GM23248 (cell line): ENCODE results near the gene ARL17B. TPM values are rescaled to one million over a fixed set of nuclear protein-coding genes. Genes with fewer than 3 reads are reported as not detected.
"Not testable (repeated sequence)": the region's sequence is repeated elsewhere in the genome, so short reads cannot be mapped to it uniquely, and the experiment has no call there.

Source experiments
- DNase-seq: peaks from one replicate; pipeline ENCODE4 v3.0.0-alpha.2; 2015
- H2AFZ ChIP-seq: fragments of 200-600 bp; sonication (generic); 2 replicates; pipeline ENCODE4 v1.6.1; 2016; ENCODE audit warnings: antibody characterized with exemption
- H3F3A ChIP-seq: fragments of 200-600 bp; sonication (generic); 2 replicates; pipeline ENCODE4 v1.6.1; 2016; ENCODE audit warnings: mild to moderate bottlenecking, antibody characterized with exemption, mixed run types; ENCODE audit not compliant: insufficient read depth
- H3K27ac ChIP-seq: fragments of 200-600 bp; sonication (generic); 2 replicates; pipeline ENCODE4 v1.5.1; 2016; ENCODE audit warnings: mild to moderate bottlenecking
- H3K27me3 ChIP-seq: fragments of 200-600 bp; sonication (generic); replicated peaks from 2 replicates; pipeline ENCODE4 v1.6.1; 2016; ENCODE audit warnings: mild to moderate bottlenecking; ENCODE audit not compliant: insufficient read depth
- H3K36me3 ChIP-seq: fragments of 200-600 bp; sonication (generic); 2 replicates; pipeline ENCODE4 v1.6.1; 2016; ENCODE audit warnings: low read depth, mild to moderate bottlenecking
- H3K4me1 ChIP-seq: fragments of 200-600 bp; sonication (generic); 2 replicates; pipeline ENCODE4 v1.6.1; 2016; ENCODE audit warnings: mild to moderate bottlenecking; ENCODE audit not compliant: insufficient read depth
- H3K4me2 ChIP-seq: fragments of 200-600 bp; sonication (generic); one replicate; pipeline ENCODE4 v1.6.1; 2016; ENCODE audit warnings: mild to moderate bottlenecking; ENCODE audit not compliant: unreplicated experiment
- H3K4me3 ChIP-seq: fragments of 200-600 bp; sonication (generic); 2 replicates; pipeline ENCODE4 v1.5.1; 2016; ENCODE audit warnings: mild to moderate bottlenecking
- H3K79me2 ChIP-seq: fragments of 200-600 bp; sonication (generic); 2 replicates; pipeline ENCODE4 v1.6.1; 2016; ENCODE audit warnings: mild to moderate bottlenecking; ENCODE audit not compliant: insufficient read depth
- H3K9ac ChIP-seq: fragments of 200-600 bp; sonication (generic); 2 replicates; pipeline ENCODE4 v1.6.1; 2016; ENCODE audit warnings: mild to moderate bottlenecking
- H3K9me2 ChIP-seq: fragments of 200-600 bp; sonication (generic); 2 replicates; pipeline ENCODE4 v1.6.1; 2016; ENCODE audit warnings: mixed run types, mild to moderate bottlenecking, moderate library complexity; ENCODE audit not compliant: insufficient read depth
- H3K9me3 ChIP-seq: fragments of 200-600 bp; sonication (generic); one replicate; pipeline ENCODE4 v1.6.1; 2017; ENCODE audit warnings: low read depth
- H4K20me1 ChIP-seq: fragments of 200-600 bp; sonication (generic); 2 replicates; pipeline ENCODE4 v1.6.0; 2016; ENCODE audit not compliant: insufficient read depth
- WGBS, 2 experiments: methylation state at CpG; one replicate each; pipeline ENCODE4 v1.1.6; 2015 to 2017; ENCODE audit warnings: low lambda C conversion rate in 2 of 2, low coverage in 1 of 2; ENCODE audit errors: missing lambda C conversion rate in 2 of 2; 5-methylcytosine and 5-hydroxymethylcytosine counted together
- in situ Hi-C: fragments of 300-500 bp; cut with MboI; formaldehyde crosslinking; loops from 2 replicates; pipeline ENCODE4 v1.15.0; 2020
- polyA plus RNA-seq: library from polyadenylated mRNA; unstranded; fragments of >200 nt; fragmentation: Nextera tagmentation; extraction: Ambion mirVana; gene quantifications from 2 replicates; pipeline ENCODE4 v1.2.1, GENCODE V29; 2016
- total RNA-seq: library from RNA; depleted of rRNA; stranded (reverse); fragments of >200 nt; shearing (Covaris generic); gene quantifications from 2 replicates; pipeline ENCODE4 v1.2.3, GENCODE V29; 2014

The ARL17B gene
- total and polyA plus RNA-seq, 2 experiments from 2014 or later = 2.6 to 14.4 TPM

DNA sequence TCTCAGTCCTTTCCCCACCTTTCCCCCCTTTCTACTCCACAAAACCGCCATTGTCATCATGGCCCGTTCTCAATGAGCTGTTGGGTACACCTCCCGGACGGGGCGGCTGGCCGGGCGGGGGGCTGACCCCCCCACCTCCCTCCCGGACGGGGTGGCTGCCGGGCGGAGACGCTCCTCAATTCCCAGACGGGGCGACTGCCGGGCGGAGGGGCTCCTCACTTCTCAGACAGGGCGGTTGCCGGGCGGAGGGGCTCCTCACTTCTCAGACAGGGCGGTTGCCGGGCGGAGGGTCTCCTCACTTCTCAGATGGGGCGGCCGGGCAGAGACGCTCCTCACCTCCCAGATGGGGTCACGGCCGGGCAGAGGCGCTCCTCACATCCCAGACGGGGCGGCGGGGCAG, 108.8 kb downstream of the ARL17B start:
- H3K4me3 ChIP-seq, H3K9me3 ChIP-seq, DNase-seq, H3K79me2 ChIP-seq, H3K4me2 ChIP-seq, H3K9me2 ChIP-seq, H3K36me3 ChIP-seq, H4K20me1 ChIP-seq, H2AFZ ChIP-seq, H3K4me1 ChIP-seq, H3K27me3 ChIP-seq, H3K9ac ChIP-seq, H3K27ac ChIP-seq, H3F3A ChIP-seq: not testable (repeated sequence)
- in situ Hi-C loops = loop anchor here (25.0 kb wide), 1 partner anchor 416 kb away; the partner anchor contains the start of gene SPPL2C
- WGBS, 2 experiments = 40 to 58% methylated on average over 2 to 3 of the region's 31 CpGs

- in situ Hi-C loops, H2AFZ ChIP-seq, H3F3A ChIP-seq, H4K20me1 ChIP-seq, H3K9me3 ChIP-seq, H3K4me3 ChIP-seq, H3K4me2 ChIP-seq, H3K36me3 ChIP-seq, H3K9me2 ChIP-seq, H3K9ac ChIP-seq, DNase-seq, H3K27ac ChIP-seq, H3K4me1 ChIP-seq, H3K79me2 ChIP-seq, H3K27me3 ChIP-seq: not testable (repeated sequence)
- WGBS, 2 experiments = 63 to 64% methylated on average over 3 of the region's 3 CpGs
Measured at GRCh38 chr17:46249153-46249552, 112.4 kb downstream of the ARL17B start.

DNA sequence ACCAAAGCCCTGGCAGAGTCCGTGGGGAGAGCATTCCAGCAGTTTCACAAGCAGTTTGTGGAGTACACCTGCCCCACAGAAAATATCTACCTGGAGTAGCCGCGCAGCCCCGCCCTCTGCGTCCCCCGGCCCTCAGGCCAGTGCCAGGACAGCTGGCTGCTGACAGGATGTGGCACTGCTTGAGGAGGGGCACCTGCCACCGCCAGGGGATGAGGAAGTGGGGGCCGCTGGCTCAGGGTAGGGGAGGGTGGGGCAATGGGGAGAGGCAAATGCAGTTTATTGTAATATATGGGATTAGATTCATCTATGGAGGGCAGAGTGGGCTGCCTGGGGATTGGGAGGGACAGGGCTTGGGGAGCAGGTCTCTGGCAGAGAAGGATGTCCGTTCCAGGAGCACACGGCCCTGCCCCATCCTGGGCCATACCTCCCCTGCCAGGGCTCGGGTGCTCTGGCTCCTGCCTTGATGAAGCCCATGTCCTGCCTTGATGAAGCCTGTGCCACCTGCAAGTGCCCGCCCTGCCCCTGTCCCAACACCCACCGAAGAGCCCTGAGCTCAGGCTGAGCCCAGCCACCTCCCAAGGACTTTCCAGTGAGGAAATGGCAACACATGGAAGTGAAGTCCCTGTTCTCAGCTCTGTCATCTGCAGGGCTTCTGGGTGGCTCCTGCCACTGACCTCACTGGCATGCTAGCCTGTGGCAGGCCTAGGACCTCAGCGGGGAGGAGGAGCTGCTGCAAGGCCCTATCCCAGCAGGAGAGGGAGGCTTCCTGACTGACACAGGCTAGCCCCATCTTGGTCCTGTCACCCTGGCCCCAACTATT, 116.4 kb downstream of the ARL17B start:
- H4K20me1 ChIP-seq, DNase-seq, H3K27me3 ChIP-seq, H3K9me2 ChIP-seq, H3K79me2 ChIP-seq, in situ Hi-C loops, H3F3A ChIP-seq, H3K4me1 ChIP-seq, H3K36me3 ChIP-seq, H3K9ac ChIP-seq, H2AFZ ChIP-seq, H3K27ac ChIP-seq, H3K4me2 ChIP-seq, H3K9me3 ChIP-seq, H3K4me3 ChIP-seq: not testable (repeated sequence)
- 69 to 81% methylated on average over 3 of the region's 14 CpGs for WGBS, 2 experiments

- DNase-seq, H3K9me2 ChIP-seq, H3K36me3 ChIP-seq, H3K4me3 ChIP-seq, in situ Hi-C loops, H3K79me2 ChIP-seq, H4K20me1 ChIP-seq, H3K27me3 ChIP-seq, H3K9ac ChIP-seq, H3K4me2 ChIP-seq, H3F3A ChIP-seq, H3K27ac ChIP-seq, H2AFZ ChIP-seq, H3K9me3 ChIP-seq, H3K4me1 ChIP-seq: not testable (repeated sequence)
- no CpG with 5 or more reads among the region's 27 CpGs for WGBS, 2 experiments
Measured at GRCh38 chr17:46244339-46244913, 117.1 kb downstream of the ARL17B start.

- H3K4me2 ChIP-seq, H3K9ac ChIP-seq, H3K27ac ChIP-seq, H3K36me3 ChIP-seq, in situ Hi-C loops, H3K9me2 ChIP-seq, H2AFZ ChIP-seq, H3K79me2 ChIP-seq, H3F3A ChIP-seq, H3K9me3 ChIP-seq, H3K27me3 ChIP-seq, H4K20me1 ChIP-seq, DNase-seq, H3K4me1 ChIP-seq, H3K4me3 ChIP-seq: not testable (repeated sequence)
- WGBS, 2 experiments = 85 to 89% methylated on average over 9 to 12 of the region's 23 CpGs
Measured at GRCh38 chr17:46243928-46244327, 117.6 kb downstream of the ARL17B start.

DNA sequence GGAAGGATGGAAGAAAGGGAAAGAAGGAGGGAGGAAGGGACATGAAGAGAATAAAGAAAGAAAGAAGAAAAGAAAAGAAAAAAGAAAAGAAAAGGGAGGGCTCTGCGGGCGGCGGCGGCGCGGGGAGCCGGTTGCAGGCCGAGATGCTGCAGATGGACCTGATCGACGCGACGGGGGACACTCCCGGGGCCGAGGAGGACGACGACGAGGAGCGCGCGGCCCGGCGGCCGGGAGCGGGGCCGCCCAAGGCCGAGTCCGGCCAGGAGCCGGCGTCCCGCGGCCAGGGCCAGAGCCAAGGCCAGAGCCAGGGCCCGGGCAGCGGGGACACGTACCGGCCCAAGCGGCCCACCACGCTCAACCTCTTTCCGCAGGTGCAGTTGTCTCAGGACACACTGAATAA, 118.1 kb downstream of the ARL17B start:
- in situ Hi-C loops, H3K9me2 ChIP-seq, H3K27ac ChIP-seq, H3K79me2 ChIP-seq, H3K4me3 ChIP-seq, H3K4me2 ChIP-seq, H3F3A ChIP-seq, H3K4me1 ChIP-seq, H3K36me3 ChIP-seq, H3K27me3 ChIP-seq, H3K9ac ChIP-seq, H3K9me3 ChIP-seq, H4K20me1 ChIP-seq, H2AFZ ChIP-seq, DNase-seq: not testable (repeated sequence)
- no CpG with 5 or more reads among the region's 38 CpGs for WGBS, 2 experiments

- H3K36me3 ChIP-seq, H3K9ac ChIP-seq, H3F3A ChIP-seq, H3K4me1 ChIP-seq, H2AFZ ChIP-seq, H3K4me3 ChIP-seq, in situ Hi-C loops, H3K9me3 ChIP-seq, H3K4me2 ChIP-seq, H3K79me2 ChIP-seq, DNase-seq, H4K20me1 ChIP-seq, H3K27ac ChIP-seq, H3K9me2 ChIP-seq, H3K27me3 ChIP-seq: not testable (repeated sequence)
- 66 to 78% methylated on average over 2 of the region's 8 CpGs for WGBS, 2 experiments
Measured at GRCh38 chr17:46231359-46231758, 130.2 kb downstream of the ARL17B start.
